ENCODE results near the gene MCAT. TPM values are rescaled to one million over a fixed set of nuclear protein-coding genes. Genes with fewer than 3 reads are reported as not detected.

MCAT gene
- total and polyA plus RNA-seq, 2 of the 4 experiments (the other 2 are of a cell fraction), result 7.3 to 19.7 TPM

DNA sequence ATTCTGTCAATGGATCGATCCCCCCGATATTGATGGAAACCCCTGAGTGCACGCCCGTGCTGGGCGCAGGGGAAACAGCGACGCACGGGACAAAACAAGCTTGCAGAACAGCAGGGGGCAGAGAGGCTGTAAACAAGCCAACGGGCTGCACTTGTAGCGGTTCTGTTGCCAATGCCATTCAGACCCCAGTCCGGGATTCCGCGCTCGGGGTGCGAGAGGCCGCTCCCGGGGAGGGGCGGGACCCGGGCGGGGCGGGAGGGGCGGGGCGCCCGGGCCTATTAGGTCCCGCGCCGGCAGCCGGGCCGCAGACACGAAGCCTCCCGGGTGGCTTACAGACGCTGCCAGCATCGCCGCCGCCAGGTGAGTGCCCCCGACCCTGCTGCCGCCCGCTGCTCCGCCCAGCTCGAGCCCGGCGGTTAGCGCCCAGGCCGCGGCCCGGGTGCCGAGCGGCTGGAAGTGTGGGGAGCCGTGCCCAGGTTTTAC lies 32.7 kb downstream of the MCAT start, which contains the start of gene BIK:
Gene BIK, plus strand, starts transcription at position 307 of the 483 bp plus-strand sequence. CDS start 13,273 bp downstream, outside the sequence.
- intact Hi-C loops (cut with micrococcal nuclease), result no loop called here

More for the DNA sequence above, 32.7 kb downstream of the MCAT start, which contains the start of gene BIK:
- Histone ChIP-seq H3K27me3 (ENCODE audit: control insufficient read depth, insufficient read depth, low read length) (peaks cover 58% of the 10 kb centered on the region), H3K4me3 (ENCODE audit: insufficient read depth, low read depth, low read length) (peak within 1 kb of the TSS; percentile 40), H3K9ac (ENCODE audit: low read depth, low read length) (no peak within 1 kb of the TSS), H3K9me1 (ENCODE audit: insufficient read depth, low read length) (no peaks in the 10 kb centered on the region), H3K36me3 (ENCODE audit: control insufficient read depth, insufficient read depth, low read length) (no peaks in the 10 kb centered on the region), H3K56ac (ENCODE audit: extremely low read depth, insufficient read depth, low read length) (no peak within 1 kb of the TSS), H2BK20ac (ENCODE audit: low read depth, low read length) (no peak within 1 kb of the TSS), H2AK9ac (replicated peaks; ENCODE audit: low read depth, low read length, poor library complexity) (peak within 1 kb of the TSS; percentile 72), H3K23ac (ENCODE audit: low read depth, low read length) (peak within 1 kb of the TSS; percentile 6; the same call in 1 of the 2 replicates), H2BK15ac (ENCODE audit: low read depth, low read length) (no peak within 1 kb of the TSS), H3K4me2 (ENCODE audit: low read depth, low read length) (peak within 1 kb of the TSS; percentile 79), H3K4me1 (ENCODE audit: control insufficient read depth, insufficient read depth, low read length) (no peaks in the 10 kb centered on the region; the same call in 1 of the 2 replicates), H2AK5ac (ENCODE audit: low read depth, low read length) (no peak within 1 kb of the TSS), H3K14ac (replicated peaks; ENCODE audit: low read depth, low read length) (no peak within 1 kb of the TSS), H4K20me1 (ENCODE audit: insufficient read depth, low read length) (no peaks in the 10 kb centered on the region), H3K18ac (ENCODE audit: low read depth, low read length) (no peak within 1 kb of the TSS), H3K27ac (ENCODE audit: insufficient read depth, low read length) (no peak within 1 kb of the TSS), H4K91ac (ENCODE audit: insufficient read depth, low read depth, low read length) (no peak within 1 kb of the TSS), H3K9me3 (ENCODE audit: control insufficient read depth, insufficient read depth, low read length) (no peaks in the 10 kb centered on the region), H2BK120ac (ENCODE audit: low read depth, low read length) (no peak within 1 kb of the TSS), H4K5ac (ENCODE audit: low read depth, low read length) (no peak within 1 kb of the TSS), H4K8ac (ENCODE audit: low read depth in 2 of 2, low read length in 2 of 2) (no peak within 1 kb of the TSS), H3K79me1 (ENCODE audit: low read depth in 1 of 2, low read length in 2 of 2) (no peaks in the 10 kb centered on the region), H3K4ac (ENCODE audit: low read depth, low read length) (no peak within 1 kb of the TSS), H2AFZ (replicated peaks; ENCODE audit: low read length, poor library complexity) (peak within 1 kb of the TSS; percentile 90), H2BK5ac (ENCODE audit: low read depth, low read length, poor library complexity, severe bottlenecking) (no peak within 1 kb of the TSS)
- WGBS, 2 experiments (ENCODE audit: extremely low coverage in 2 of 2, insufficient read length in 1 of 2), result 2% methylated on average over 27 of the region's 49 CpGs; no CpG with 5 or more reads in 1 of the 2 experiments
- no peak for TF ChIP-seq NFE2L2 (IDR thresholded peaks at IDR 0.05; ENCODE audit: low read depth, low read length)
- no peak for TF ChIP-seq CEBPB (IDR thresholded peaks at IDR 0.05; ENCODE audit: low read depth, low read length)
- no peak for TF ChIP-seq CHD1 (IDR thresholded peaks at IDR 0.05; ENCODE audit: low read depth, low read length)
- TF ChIP-seq RCOR1 (IDR thresholded peaks at IDR 0.05; ENCODE audit: insufficient replicate concordance, low read length), result no peak
- TF ChIP-seq, protein P1, sequence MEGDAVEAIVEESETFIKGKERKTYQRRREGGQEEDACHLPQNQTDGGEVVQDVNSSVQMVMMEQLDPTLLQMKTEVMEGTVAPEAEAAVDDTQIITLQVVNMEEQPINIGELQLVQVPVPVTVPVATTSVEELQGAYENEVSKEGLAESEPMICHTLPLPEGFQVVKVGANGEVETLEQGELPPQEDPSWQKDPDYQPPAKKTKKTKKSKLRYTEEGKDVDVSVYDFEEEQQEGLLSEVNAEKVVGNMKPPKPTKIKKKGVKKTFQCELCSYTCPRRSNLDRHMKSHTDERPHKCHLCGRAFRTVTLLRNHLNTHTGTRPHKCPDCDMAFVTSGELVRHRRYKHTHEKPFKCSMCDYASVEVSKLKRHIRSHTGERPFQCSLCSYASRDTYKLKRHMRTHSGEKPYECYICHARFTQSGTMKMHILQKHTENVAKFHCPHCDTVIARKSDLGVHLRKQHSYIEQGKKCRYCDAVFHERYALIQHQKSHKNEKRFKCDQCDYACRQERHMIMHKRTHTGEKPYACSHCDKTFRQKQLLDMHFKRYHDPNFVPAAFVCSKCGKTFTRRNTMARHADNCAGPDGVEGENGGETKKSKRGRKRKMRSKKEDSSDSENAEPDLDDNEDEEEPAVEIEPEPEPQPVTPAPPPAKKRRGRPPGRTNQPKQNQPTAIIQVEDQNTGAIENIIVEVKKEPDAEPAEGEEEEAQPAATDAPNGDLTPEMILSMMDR (conservative IDR thresholded peaks at IDR 0.05; ENCODE audit: low read depth, low read length), result peak; percentile 20; the same call in 1 of the 2 replicates
- peak; percentile 26; the same call in 1 of the 2 replicates for TF ChIP-seq BHLHE40 (IDR thresholded peaks at IDR 0.05; ENCODE audit: low read depth, low read length)
- no peak for DNase-seq
- peak; percentile 73 for ATAC-seq (ENCODE audit: low read depth)
- in situ Hi-C loops (cut with MboI; ENCODE audit: low sequenced_read_pairs) (no loop called here), dilution Hi-C loops (cut with HindIII; ENCODE audit: low sequenced_read_pairs, unreplicated experiment) (no loop called here)
- ChIA-PET POLR2A (ENCODE audit: unreplicated experiment) (no interaction called here), CTCF (interaction anchor here (0.9 kb wide), 1 partner anchor 48 kb away, joined by 3 read pairs; no protein-coding TSS in a partner anchor)
- no TSS peak for BruUV-seq (replicated peaks)

Data from IMR-90 (cell line).